SHP77 treated with DMSO at 0.1 percent for 48 hours (cell line): Measurements from ENCODE around the gene LDB3.

Experiments used
- DNase-seq: peaks from one replicate; lab custom pipeline; 2025; lab: John Stamatoyannopoulos, UW

The LDB3 gene

DNA sequence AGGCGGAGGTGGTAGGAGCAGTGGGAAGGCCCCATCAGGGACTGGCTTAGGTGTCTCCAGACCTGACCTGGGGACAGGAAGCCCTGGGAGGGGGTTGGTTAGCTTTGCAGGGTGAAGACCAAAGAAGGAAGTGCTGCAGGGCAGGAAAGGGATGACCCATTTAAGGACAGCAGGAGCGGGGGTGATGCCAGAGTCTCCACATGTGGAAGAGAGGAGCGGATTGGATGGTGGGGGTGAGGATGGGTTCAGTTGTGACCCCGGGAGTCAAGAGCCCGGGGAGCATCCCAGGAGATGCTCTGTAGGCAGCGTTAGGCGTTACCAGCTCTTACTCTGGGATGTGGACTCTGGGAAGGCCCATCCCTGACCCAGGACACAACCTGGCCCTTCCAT, 3.1 kb upstream of the LDB3 start:
- no peak for DNase-seq

DNA sequence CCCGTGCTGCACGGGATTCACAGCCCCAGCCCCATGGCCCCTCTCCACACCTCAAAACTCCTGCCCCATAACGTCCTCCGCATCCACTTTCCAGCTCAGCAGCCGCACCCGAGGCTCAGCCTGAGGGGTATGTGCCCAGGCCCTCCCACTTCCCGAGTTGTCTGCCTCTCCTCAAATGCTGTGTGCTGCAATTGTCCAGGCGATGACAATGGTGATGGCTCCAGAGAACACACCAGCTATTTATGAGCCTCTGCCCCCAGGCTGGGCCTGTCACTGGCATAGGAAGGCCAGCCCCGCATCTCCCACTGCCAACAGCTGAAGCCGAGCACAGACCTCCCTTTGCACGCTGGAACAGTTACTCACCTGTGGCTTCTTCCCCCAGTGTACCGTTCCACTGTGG, 2.4 kb upstream of the LDB3 start:
- no peak for DNase-seq

DNA sequence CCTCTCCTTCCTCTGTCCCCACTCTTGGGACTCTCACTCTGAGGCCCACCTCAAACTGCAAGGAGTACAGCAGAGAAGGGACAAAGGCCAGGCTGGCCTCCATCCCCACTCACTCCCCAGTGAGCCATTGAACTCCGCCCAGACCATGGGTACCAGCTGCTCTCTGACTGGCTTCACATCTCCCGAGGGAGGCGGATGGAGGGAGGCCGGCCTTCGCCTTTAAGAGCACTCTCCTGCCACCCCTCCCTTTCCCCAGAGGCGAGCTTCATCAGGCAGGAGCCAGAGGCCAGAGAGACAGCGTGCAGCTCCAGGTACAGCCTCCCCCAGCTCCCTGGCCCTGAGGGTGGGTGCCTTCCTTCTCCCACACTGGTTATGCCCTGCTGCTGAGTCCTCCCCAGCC, 1.8 kb upstream of the LDB3 start:
- no peak for DNase-seq

DNA sequence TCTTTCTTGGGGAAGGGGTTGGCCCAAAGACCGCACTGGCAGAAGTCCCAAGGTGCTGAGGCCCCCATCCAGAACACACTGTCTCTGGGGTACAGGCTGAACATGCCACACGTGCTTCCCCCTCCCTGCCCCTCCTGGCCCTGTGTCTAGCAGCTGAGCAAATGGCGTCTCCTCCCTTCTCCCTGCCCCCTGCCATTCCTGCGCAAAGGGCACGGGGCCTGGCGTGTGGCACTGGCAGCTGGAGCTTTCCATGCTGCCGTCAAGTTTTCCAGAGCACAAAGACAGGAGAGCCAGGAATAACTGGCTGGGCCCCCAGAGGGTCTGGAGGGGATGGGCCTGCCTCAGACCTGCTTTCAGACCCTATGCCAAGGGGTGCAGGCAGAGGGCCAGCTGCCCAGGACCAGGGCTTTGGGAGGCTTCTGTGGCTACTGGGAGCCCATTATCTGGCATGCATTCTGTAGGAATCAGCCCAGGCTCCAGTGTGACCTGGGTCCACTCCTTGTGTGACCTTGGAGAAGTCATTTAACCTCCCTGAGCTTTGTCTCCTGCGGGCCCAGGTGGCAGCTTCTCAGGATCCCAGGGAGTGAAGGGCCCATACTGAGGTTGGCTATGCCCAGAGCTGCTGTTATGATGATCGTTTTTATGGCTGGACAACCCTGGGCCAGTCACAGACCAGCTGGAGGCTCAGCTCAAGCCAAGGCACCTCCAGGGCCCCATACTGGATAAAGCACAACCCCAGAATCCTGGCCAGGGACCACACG, 710 bp upstream of the LDB3 start:
- no peak for DNase-seq

DNA sequence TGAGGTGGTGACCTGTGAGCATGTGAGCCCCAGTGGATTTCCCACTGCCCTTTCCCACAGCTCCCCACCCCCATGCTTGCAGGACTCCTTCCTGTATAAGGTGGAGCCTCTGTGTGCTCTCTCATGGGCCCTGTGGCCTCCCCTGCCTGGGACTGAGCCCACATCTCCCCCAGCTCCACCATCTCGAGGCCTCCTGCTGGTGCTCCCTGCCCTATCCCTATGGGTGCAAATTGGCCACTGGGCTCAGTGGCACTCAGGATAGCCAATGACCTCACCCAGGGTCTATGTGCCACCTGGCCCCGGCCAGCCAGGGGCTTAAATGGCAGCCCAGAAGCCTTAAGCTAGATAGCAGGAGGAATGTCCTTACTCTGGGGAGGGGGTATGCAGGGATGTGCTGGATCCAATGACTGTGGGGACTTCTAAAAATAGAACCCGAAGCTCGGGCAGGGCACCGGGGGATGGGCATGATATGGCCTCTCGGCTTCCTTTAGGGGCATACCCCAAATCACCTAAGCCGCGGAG, 2.0 kb downstream of the LDB3 start:
- DNase-seq: no peak

DNA sequence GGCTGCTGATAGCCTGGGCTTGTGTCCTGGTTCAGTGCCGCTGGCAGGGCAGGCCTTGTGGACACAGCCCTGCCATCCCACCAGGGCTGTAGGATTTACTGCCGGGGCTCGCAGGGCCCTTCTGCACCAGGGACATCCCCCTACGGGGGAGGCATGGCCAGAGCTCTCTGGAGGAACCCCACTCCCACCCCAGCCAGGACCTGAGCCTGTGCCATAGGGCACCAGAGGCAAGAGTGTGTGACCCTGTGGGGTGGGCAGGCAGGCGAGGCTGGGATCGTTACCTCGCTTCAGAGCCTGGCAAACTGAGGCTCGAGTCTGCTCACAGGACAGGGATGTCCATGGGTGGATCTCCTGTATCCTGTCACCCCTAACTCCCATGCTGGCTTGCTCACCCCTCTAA, 2.6 kb downstream of the LDB3 start:
- DNase-seq: no peak

DNA sequence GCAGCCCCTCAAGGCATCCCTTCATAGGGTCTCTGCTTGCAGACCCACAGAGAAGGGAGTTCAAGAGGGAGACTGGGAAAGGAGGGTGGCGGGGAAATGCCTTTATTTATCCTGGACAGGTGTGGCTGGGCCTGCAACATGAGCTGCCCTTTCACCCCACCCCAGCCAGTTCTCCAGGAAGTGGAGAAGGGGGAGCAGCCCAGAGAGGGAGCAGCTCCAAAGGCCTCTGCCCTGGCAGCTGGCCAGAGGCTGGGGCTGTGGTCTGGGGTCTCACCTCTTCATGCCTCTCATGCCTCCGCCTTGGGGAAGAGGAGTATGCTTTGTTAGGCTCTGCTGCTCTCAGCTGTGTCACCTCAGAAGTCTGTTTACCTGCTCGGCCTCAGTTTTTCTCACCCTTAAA, 3.1 kb downstream of the LDB3 start:
- no peak for DNase-seq

DNA sequence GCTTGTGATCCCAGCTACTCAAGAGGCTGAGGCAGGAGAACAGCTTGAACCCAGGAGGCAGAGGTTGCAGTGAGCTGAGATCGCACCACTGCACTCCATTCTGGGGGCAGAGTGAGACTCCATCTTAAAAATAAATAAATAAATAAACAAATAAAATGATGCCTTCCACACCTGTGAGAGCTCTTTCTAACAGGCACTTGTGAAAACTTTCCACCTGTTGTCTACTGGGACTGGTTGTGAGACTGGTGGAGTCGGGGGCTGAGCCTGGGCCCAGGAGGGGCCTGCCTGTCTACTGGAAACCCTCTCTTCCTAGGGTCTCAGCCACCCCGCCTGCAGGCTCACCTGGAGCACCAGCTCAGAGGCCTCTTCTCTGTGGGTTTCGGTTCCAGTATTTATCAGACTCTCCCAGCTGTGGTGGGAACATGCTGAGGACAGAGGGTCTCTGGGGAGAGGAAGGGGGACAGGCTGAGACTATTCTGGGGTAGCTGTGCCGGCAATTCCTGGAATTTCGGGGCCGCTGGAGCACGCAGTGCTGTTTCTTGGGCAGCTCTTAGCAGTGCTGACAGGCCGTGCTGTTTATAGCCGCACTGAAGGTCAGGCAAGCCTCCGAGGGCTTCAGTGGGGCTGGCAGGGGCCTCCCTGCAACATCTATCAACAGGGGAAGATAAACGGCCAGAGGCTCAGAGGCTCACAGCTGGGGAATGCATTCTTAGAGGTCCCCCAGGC, 3.8 kb downstream of the LDB3 start:
- no peak for DNase-seq

DNA sequence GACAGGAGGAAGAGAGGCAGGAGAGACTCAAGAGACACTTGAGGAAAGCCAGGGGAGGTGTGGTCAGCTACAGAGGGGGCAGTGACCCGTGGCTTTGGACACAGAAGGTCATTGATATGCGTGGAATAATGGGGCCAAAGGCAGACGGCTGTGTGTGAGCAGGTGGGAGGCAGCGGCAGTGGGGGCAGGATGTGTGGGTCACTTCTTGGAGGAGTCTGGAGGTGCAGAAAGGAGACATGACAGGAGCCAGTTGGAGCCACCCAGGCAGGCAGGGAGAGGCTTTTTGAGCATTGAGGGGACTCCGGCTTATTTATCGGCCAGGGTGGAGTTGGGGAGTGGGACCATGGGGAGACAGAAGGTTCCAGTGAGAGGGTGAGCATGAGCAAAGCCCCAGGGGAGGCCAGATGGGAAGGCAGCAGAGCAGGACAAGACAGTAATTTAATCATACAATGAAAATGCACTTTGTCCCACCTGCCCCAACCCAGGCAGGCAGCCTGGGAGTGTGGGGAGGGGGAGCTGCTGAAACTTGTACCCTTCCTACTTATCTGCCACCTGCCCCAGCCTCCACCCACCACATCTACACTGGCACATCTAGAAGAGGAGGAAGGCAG, 5.0 kb downstream of the LDB3 start:
- no peak for DNase-seq

DNA sequence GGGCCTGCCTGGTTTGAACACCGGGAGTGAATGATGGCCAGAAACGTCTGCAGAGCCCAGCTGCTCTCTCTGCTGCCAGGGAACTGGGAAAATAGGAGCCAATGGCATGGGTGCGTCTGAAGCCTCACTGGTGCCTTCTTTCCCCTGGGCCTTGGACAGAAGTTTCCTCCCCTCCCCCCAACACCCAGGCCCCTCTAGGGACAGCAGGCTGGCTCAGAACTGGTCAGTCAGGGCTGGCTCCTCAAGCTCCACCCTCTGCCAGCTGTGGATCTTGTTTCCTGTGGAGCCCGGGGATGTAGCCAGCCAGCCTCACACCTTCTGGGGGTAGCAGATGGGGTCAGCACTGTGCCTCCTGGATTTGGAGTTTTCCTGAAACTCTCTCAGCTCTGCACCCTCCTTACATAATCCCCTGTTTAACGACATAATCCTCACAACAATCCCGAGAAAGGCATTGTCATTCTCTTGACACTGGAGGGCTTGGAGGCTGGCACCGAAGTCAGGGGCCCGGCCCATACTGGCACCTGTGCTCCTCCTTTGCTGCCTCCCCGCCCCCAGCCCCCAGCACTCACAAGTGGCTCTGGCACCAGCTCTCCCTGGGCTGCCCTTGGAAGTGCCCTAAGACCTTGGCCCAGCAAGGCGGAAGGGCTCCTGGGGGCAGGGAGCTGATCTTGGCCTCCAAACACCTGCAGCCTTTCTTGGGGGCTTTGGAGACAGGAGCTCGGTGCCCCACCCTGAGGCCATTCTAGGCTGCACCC, 5.7 kb downstream of the LDB3 start:
- DNase-seq: no peak

DNA sequence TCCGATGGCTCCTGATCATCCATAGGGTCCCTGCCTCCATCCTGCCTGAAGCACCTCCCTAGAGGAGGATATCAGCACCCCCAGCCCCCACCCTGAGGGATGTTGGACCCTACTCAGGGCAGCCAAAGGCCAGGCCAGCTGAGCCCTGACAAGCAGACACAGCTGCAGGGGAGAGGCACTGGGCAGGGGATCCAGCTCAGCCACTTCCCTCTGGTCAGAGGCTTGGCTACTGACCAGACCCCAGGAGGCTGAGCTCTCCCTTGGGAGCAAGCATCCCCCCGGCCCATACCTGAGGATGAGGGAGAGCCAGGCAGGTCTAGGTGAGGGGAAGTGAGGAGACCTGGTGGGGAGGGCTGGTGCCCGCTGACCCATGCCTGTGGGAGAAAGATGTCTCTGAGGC, 6.6 kb downstream of the LDB3 start:
- DNase-seq: no peak

DNA sequence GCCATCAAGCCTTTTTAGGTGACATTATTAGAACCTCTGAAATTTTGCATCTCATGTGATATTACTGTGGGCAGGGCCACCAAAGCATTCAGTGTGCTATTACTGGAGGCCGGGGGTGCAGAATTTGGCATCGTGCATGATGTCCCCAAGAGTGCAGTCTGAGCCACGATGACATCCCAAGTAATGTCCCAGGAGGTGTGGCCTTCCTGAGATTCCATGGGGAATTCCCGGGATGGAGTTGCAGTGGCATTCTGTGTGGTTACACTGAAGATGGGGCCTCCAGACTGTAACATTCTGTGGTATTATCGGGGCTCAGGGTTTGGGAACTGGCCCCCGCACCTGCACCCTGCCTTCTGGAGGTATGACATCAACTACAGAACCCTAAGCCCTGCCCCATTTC, 9.1 kb downstream of the LDB3 start:
- no peak for DNase-seq

DNA sequence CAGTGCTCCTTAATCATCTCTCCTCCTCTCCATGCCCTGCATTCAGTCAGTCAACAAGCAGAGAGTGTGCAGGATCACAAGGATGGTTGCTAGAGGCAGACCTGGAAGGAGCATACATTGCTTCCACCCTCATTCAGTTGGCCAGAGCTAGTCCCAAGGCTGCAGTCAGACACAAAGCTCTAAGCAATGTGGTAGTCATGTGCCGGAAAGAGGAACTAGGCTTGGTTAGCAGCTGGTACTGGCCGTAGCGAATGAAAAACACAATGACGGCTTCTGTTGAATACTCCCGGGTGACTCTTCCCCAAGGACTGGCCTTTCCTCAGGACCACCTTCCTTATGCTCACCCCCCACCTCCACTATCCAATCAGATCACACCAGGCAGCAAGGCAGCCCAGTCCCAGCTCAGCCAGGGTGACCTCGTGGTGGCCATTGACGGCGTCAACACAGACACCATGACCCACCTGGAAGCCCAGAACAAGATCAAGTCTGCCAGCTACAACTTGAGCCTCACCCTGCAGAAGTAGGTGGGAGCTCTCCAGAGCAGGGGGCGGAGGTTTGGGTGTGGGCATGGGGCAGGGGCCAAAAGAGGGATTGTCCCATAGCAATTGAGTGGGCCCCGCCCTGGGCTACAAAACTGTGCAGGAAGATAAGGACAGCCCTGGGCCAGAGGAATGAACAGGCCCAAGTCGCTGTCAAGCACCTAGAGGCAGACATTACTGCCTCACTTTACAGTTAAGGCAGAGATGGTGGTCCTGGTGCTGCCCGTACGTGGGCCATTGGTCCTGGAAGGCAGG, 10.9 kb downstream of the LDB3 start:
- DNase-seq: no peak

DNA sequence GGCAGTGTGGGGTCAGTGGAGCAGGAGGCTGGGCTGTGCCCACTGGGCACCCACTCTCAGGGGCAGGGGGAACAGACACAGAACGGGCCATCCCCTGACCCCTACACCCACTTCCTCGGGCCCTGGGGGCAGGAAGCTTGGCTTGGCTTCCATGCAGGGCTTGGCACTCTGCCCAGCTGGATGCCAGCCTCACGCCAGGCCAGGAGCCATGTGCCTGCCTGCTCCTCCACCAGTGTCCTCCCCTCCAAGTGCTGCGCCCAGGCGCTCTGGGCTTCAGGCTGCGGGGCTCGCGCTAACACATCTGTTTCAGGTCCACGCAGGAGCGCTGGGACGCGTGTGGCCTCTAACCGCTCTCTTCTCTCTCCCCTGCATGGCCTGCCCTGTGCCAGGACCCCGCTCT, 12.7 kb downstream of the LDB3 start:
- DNase-seq: no peak

DNA sequence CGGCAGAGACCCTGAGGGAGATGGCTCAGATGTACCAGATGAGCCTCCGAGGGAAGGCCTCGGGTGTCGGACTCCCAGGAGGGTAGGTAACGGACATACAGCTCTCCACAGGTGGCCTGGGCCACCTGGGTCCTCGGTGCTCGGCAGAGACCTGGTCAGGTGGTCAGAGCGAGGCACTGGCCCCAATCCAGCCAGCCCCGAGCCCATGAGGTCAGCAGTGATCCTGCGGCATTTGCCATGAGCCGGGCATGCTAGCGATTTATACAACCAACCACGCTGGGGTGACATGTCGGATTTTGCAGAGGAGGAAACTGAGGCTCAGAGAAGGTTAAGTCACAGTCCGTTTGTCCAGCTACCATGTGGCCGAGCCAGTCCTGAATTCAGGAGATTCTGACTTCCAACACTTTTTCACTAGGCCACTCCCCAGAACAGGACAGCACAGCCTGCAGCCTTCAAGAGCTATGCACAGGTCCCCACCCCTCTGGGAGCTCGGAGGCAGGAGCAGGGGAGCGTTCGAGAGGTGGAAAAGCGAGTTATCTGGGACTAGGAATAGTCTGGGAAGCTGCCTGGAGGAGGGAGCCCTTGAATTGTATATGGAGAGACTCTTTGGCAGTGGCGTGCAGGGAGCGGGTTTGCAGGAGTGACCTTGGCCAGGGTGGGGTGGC, 13.5 kb downstream of the LDB3 start:
- no peak for DNase-seq

DNA sequence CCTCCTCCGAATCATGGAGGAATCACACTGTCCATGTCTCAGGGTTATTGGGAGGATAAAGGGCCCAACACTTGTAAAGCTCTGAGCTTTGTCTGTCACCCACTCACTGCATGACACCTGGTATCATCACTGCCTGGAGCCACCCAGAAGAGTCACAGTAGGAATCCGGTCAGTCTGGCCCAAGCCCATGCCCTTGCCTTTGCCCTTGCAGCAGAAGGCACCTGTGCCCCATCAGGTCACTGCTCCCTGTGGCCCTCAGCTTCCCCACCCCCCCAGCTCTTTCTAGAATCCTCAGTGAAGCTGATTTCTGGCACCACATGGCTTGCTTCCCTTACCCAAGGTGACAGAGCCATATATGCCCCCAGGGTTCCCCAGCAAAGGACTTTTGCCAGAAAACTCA, 14.4 kb downstream of the LDB3 start:
- DNase-seq: no peak

DNA sequence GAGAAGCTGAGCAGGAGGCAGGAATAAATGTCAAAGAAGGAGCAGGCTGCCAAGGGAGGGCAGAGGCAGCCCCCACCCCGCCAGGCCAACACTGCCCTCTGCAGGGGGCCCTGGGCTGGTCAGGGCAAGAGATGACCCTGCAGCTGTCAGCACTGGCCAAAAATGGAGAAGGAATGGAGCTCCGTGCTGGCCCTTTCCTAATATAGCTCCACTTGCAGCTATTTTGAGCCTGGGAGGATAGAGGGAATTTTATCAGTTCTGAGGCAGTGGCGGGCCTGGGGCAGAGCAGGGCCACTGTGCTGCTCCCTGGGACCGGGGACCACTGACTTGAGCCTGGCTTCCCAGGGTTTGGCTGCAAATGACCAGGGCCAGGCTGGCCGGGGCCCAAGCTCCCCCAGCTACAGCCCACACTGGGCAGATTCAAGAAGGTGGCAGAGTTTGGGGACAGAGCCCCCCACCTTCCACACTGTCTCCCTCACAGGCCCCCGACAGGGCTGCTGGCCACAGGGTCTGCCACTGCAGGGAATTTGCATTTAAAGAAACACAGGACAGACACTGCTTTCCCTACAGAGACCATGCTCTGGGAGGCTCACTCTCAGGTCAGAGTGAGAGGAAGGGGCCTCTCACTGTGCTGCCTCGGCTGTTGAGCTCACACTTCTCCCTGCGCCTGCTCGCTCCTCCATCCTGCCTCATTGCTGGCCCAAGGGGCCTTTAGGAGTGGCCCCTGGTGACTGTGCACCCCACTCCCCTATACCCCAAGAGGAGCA, 16.2 kb downstream of the LDB3 start:
- no peak for DNase-seq

DNA sequence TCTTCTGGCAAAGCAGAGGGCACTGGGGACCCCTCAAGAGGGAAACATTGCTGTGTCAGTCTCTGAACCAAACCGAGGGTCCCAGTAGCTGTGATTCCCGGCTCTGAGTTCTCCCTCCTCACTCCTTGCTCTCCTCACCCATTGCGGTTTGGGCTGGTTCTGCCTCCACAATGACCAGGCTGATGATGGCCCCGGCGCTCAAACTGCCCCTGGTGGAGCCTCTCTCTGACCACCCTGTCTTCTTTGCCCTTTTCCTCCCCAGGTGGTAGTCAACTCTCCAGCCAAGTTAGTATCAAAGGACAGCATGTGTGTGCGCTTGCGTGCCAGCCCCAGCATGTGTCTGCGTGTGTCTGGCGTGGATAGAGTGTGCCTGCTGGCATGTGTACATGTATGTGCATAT, 17.1 kb downstream of the LDB3 start:
- no peak for DNase-seq

DNA sequence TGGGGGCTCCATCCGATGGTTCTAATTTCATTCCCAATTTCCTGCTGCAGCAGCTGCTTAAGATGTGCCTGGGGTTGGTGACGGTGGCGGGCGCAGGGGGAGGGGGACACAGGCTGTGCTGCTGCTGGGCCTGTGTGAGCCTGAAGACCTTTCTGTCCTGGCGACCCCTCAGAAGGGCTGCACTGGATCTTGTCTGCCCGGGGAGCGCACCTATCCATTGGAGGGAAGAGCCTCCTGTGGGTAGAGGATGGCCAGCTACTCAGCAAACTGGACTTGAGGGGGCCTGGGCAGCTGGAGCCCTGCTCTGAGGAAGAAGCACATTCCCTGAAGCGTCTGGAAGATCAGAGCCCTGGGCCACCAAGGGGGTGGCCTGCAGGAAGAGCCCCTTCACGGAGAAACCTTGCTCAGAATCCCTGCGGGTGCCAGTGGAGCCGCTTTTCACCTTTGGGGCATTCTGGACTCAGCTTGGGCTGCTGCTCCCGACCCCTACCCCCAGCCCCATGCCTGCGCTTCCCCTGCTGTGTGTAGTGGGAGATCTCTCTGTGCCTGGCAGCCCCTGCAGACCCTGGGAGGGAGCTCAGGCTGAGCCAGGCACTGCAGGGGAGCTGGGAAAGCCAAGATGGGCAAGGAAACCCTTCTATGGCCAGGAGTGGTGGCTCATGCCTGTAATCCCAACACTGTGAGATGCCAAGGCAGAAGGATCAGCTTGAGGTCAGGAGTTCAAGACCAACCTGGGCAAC, 17.8 kb downstream of the LDB3 start:
- DNase-seq: no peak

DNA sequence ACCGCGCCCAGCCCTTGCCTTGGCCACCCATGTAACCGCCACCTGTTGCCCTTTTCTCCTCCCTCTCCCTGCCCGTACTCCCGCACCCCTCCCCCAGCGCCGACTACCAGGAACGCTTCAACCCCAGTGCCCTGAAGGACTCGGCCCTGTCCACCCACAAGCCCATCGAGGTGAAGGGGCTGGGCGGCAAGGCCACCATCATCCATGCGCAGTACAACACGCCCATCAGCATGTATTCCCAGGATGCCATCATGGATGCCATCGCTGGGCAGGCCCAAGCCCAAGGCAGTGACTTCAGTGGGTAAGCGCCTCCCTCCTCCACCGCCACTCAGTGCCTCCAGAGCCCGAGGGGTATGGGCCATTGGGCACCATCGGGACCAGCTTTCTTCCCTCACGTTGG, 18.7 kb downstream of the LDB3 start:
- DNase-seq: no peak
